SK-N-SH (cell line): ENCODE measurements around the gene SP140. TPM values are rescaled to one million over a fixed set of nuclear protein-coding genes. Genes with fewer than 3 reads are reported as not detected.

Source experiments
- CTCF ChIA-PET: fragments of 300-600, 350-600 bp; formaldehyde crosslinking; extraction: SDS; loops from one replicate; lab custom pipeline; 2021; lab: Yijun Ruan, JAX
- POLR2A ChIA-PET: fragments of 350-600 bp; sonication (Branson Sonifier 250); formaldehyde crosslinking; extraction: SDS; loops from one replicate; lab custom pipeline; 2020; ENCODE audit warnings: antibody characterized with exemption, inconsistent platforms; lab: Yijun Ruan, JAX
- DNase-seq: peaks from one replicate; pipeline ENCODE4 v3.0.0; 2012
- H2AFZ ChIP-seq: fragments of 200-600 bp; sonication (generic); 2 replicates; pipeline ENCODE4 v1.8.1; 2016; ENCODE audit warnings: antibody characterized with exemption, mild to moderate bottlenecking, low read depth
- H3F3A ChIP-seq: fragments of 200-600 bp; sonication (generic); replicated peaks from 2 replicates; pipeline ENCODE3; 2016; ENCODE audit warnings: antibody characterized with exemption, mild to moderate bottlenecking; ENCODE audit not compliant: insufficient read depth
- H3K27ac ChIP-seq, 2 experiments: fragments of 200-500 bp in 1 of 2; fragments of 200-600 bp in 1 of 2; sonication (Bioruptor generic) in 1 of 2; sonication (generic), shearing (Covaris generic) in 1 of 2; 2 replicates each; pipeline versions ENCODE4 v1.5.1 to v1.6.1; 2014 to 2016; ENCODE audit warnings: low read depth in 2 of 2, inconsistent platforms in 1 of 2, low read length in 1 of 2, mild to moderate bottlenecking in 1 of 2, mixed read lengths in 1 of 2
- H3K27me3 ChIP-seq: fragments of 200-600 bp; sonication (generic), shearing (Covaris generic); 2 replicates; pipeline ENCODE4 v1.6.1; 2016; ENCODE audit warnings: mixed run types; ENCODE audit not compliant: insufficient read depth
- H3K36me3 ChIP-seq, 2 experiments: fragments of 200-500 bp in 1 of 2; fragments of 200-600 bp in 1 of 2; sonication (Bioruptor generic) in 1 of 2; sonication (generic) in 1 of 2; replicated peaks in 1 of 2; 2 replicates each; pipeline versions ENCODE3 to v1.5.1; 2014 to 2016; ENCODE audit warnings: low read length in 1 of 2, mild to moderate bottlenecking in 1 of 2; ENCODE audit not compliant: insufficient read depth in 2 of 2, control insufficient read depth in 1 of 2
- H3K4me1 ChIP-seq, 2 experiments: fragments of 200-500 bp in 1 of 2; fragments of 200-600 bp in 1 of 2; sonication (Bioruptor generic) in 1 of 2; sonication (generic), shearing (Covaris generic) in 1 of 2; 2 replicates each; pipeline versions ENCODE4 v1.5.1 to v1.6.1; 2014 to 2016; ENCODE audit warnings: low read depth in 1 of 2, low read length in 1 of 2, mixed run types in 1 of 2; ENCODE audit not compliant: insufficient read depth in 2 of 2, control insufficient read depth in 1 of 2
- H3K4me2 ChIP-seq: fragments of 200-600 bp; sonication (generic), shearing (Covaris generic); 2 replicates; pipeline ENCODE4 v1.6.1; 2017; ENCODE audit warnings: mixed run types
- H3K4me3 ChIP-seq, 2 experiments: fragments of 200-500 bp in 1 of 2; fragments of 200-600 bp in 1 of 2; sonication (Bioruptor generic) in 1 of 2; sonication (generic), shearing (Covaris generic) in 1 of 2; 2 replicates each; pipeline versions ENCODE4 v1.5.1 to v1.8.1; 2014 to 2016; ENCODE audit warnings: low read depth in 2 of 2, inconsistent platforms in 1 of 2, low read length in 1 of 2, mild to moderate bottlenecking in 1 of 2, mixed read lengths in 1 of 2, moderate library complexity in 1 of 2
- H3K79me2 ChIP-seq: fragments of 200-600 bp; sonication (generic); 2 replicates; pipeline ENCODE4 v1.8.1; 2017; ENCODE audit warnings: mild to moderate bottlenecking; ENCODE audit not compliant: insufficient read depth
- H3K9ac ChIP-seq: fragments of 200-600 bp; sonication (generic); 2 replicates; pipeline ENCODE4 v1.6.1; 2017; ENCODE audit warnings: mixed run types
- H3K9me2 ChIP-seq: fragments of 200-600 bp; sonication (generic); 2 replicates; pipeline ENCODE4 v1.6.1; 2017; ENCODE audit warnings: mixed run types
- H3K9me3 ChIP-seq: fragments of 200-600 bp; sonication (generic); 2 replicates; pipeline ENCODE4 v1.6.1; 2017; ENCODE audit warnings: mixed run types, mild to moderate bottlenecking, moderate library complexity
- H4K20me1 ChIP-seq: fragments of 200-600 bp; sonication (generic); 2 replicates; pipeline ENCODE4 v1.6.1; 2017; ENCODE audit warnings: mild to moderate bottlenecking, mixed run types; ENCODE audit not compliant: insufficient read depth
- ELF1 ChIP-seq: IDR thresholded peaks from 2 replicates; pipeline ENCODE4 v1.4.0; 2012
- EZH2phosphoT487 ChIP-seq: fragments of 200-600 bp; sonication (generic); IDR thresholded peaks from 2 replicates; pipeline ENCODE4 v1.6.1; 2017; ENCODE audit warnings: low read depth, mixed run types, mild to moderate bottlenecking, antibody characterized with exemption, moderate library complexity, borderline replicate concordance
- FOSL2 ChIP-seq: IDR thresholded peaks from 2 replicates; pipeline ENCODE4 v1.4.0; 2012; ENCODE audit warnings: low read depth, mild to moderate bottlenecking, moderate library complexity, borderline replicate concordance
- FOXM1 ChIP-seq: IDR thresholded peaks from 2 replicates; pipeline ENCODE4 v1.4.0; 2012; ENCODE audit warnings: low read depth, mild to moderate bottlenecking
- GABPA ChIP-seq: IDR thresholded peaks from 2 replicates; pipeline ENCODE4 v1.4.0; 2012; ENCODE audit warnings: low read depth, mild to moderate bottlenecking
- GATA2 ChIP-seq: sonication (generic); formaldehyde crosslinking; IDR thresholded peaks from 2 replicates; pipeline ENCODE4 v1.5.0; 2020; ENCODE audit warnings: mild to moderate bottlenecking, missing genetic modification reagents
- MAX ChIP-seq: IDR thresholded peaks from 2 replicates; pipeline ENCODE4 v1.4.0; 2012; ENCODE audit warnings: low read depth
- NFIC ChIP-seq: IDR thresholded peaks from 2 replicates; pipeline ENCODE4 v1.4.0; 2012; ENCODE audit warnings: borderline replicate concordance
- POLR2AphosphoS5 ChIP-seq: IDR thresholded peaks from 2 replicates; pipeline ENCODE4 v1.6.1; 2012; ENCODE audit warnings: low read depth, low read length
- RAD21 ChIP-seq: IDR thresholded peaks from 2 replicates; pipeline ENCODE4 v1.6.1; 2012; ENCODE audit warnings: mild to moderate bottlenecking, low read length
- RFX5 ChIP-seq: IDR thresholded peaks from 2 replicates; pipeline ENCODE4 v1.6.1; 2012; ENCODE audit warnings: mild to moderate bottlenecking, improper control_type of control experiment, low read length
- RXRA ChIP-seq: IDR thresholded peaks from 2 replicates; pipeline ENCODE4 v1.4.0; 2012; ENCODE audit warnings: low read depth, mild to moderate bottlenecking, borderline replicate concordance
- SIN3A ChIP-seq: IDR thresholded peaks from 2 replicates; pipeline ENCODE4 v1.6.1; 2012; ENCODE audit warnings: low read depth, mild to moderate bottlenecking, low read length, moderate library complexity, borderline replicate concordance
- TAF1 ChIP-seq: IDR thresholded peaks from 2 replicates; pipeline ENCODE4 v1.6.1; 2012; ENCODE audit warnings: low read depth, mild to moderate bottlenecking, low read length, moderate library complexity, borderline replicate concordance
- USF1 ChIP-seq: IDR thresholded peaks from 2 replicates; pipeline ENCODE4 v1.4.0; 2012; ENCODE audit warnings: low read depth, borderline replicate concordance
- YY1 ChIP-seq: IDR thresholded peaks from 2 replicates; pipeline ENCODE4 v1.4.0; 2012; ENCODE audit warnings: low read depth, mild to moderate bottlenecking
- whole genome bisulfite sequencing: methylation state at CpG from one replicate; pipeline ENCODE4 v1.1.6; 2017; ENCODE audit warnings: low lambda C conversion rate; 5-methylcytosine and 5-hydroxymethylcytosine counted together
- polyA plus RNA-seq, 3 experiments: library from polyadenylated mRNA; depleted of rRNA; stranded (reverse); fragments of >200 nt; gene quantifications; 2 replicates each; pipeline ENCODE4 v1.2.3, GENCODE V29; 2012
- TF ChIP-seq, protein P1 (sequence below): IDR thresholded peaks from 2 replicates; pipeline ENCODE4 v1.6.1; 2012; ENCODE audit warnings: mild to moderate bottlenecking, low read depth, low read length, moderate library complexity

SP140 gene
- polyA plus RNA-seq, 1 of the 3 experiments (the other 2 are of a cell fraction) = 0.71 TPM

DNA sequence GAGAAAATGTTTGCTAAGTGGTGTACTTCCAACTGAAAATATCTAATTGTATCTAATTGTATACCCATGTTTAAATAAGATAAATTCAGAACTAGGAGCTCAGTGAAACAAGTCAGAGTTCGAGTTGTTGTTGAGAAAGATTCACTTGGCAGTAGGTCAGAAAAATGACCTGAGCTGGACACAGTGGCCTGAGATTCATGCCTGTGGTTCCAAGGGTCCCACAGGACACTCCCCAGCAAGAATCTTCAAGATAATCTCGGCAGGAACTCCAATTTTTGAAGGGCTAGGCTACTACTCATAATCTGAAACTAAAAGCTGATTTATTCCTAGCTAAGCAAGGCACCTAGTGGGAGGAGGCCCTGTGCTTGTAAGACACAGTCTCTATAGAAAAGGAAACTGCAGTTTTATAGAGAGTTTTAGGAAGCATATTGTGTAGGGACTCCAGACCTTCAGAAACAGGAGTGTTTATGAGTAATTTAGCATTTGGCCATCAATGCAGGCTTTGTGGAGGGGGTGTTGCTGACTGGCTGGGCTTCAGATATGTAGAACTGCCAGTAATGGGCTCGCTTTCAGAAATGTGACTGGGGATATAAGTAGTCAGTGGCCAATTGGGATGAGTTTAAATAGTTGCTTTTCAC lies 43.2 kb downstream of the SP140 start:
- POLR2A ChIA-PET = no interaction called here
- Histone ChIP-seq H3K9ac (no peak overlapping the region), H3F3A (no peaks in the 10 kb centered on the region), H3K9me2 (no peaks in the 10 kb centered on the region), H3K36me3 (no peaks in the 10 kb centered on the region), H3K4me1 (no peaks in the 10 kb centered on the region), H3K27ac (no peak overlapping the region), H3K9me3 (0 out of 2 replicates have a peak, but pooled peaks cover 5% of the 10 kb centered on the region), H3K79me2 (no peaks in the 10 kb centered on the region), H4K20me1 (no peaks in the 10 kb centered on the region), H3K4me3 (no peak overlapping the region), H3K4me2 (no peak overlapping the region), H2AFZ (no peak overlapping the region), H3K27me3 (no peaks in the 10 kb centered on the region)
- CTCF ChIA-PET = no interaction called here
- 21% methylated on average over 3 of the region's 3 CpGs for WGBS
- TF ChIP-seq RXRA (no peak), MAX (no peak)
- no peak for DNase-seq

DNA sequence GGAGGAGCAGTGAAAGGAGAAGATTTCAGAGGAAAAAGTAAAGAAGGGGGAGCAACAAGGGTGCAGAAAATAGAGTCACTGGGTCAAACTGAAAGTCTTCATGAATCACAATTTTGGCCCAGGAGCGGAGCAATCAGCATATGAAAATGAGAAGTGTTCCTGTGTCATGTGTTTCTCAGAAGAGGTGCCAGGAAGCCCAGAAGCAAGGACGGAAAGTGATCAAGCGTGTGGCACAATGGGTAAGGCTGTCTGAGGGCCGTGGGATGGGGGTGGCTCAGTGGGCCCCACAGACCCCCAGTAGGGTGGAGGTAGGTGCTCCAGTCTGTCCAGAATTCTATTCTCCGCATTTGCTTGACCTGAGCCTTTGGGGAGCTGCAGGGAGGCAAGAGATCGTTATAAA lies 44.2 kb downstream of the SP140 start:
- Histone ChIP-seq H3K9me3 (0 out of 2 replicates have a peak, but pooled peaks cover 5% of the 10 kb centered on the region), H3K4me1 (no peaks in the 10 kb centered on the region), H3F3A (no peaks in the 10 kb centered on the region), H3K9me2 (no peaks in the 10 kb centered on the region), H3K27me3 (no peaks in the 10 kb centered on the region), H3K4me2 (no peak overlapping the region), H3K9ac (no peak overlapping the region), H3K27ac (no peak overlapping the region), H2AFZ (no peak overlapping the region), H3K79me2 (no peaks in the 10 kb centered on the region), H4K20me1 (no peaks in the 10 kb centered on the region), H3K36me3 (no peaks in the 10 kb centered on the region), H3K4me3 (no peak overlapping the region)
- POLR2A ChIA-PET = no interaction called here
- TF ChIP-seq GATA2 (CRISPR knock-in tag) = no peak
- TF ChIP-seq FOXM1 = no peak
- TF ChIP-seq NFIC = no peak
- TF ChIP-seq ELF1 = no peak
- no peak for TF ChIP-seq TAF1
- no peak for TF ChIP-seq RFX5
- TF ChIP-seq RAD21 = no peak
- no peak for TF ChIP-seq USF1
- TF ChIP-seq POLR2AphosphoS5 = no peak
- TF ChIP-seq FOSL2 = no peak
- TF ChIP-seq GABPA = no peak
- TF ChIP-seq, protein P1, sequence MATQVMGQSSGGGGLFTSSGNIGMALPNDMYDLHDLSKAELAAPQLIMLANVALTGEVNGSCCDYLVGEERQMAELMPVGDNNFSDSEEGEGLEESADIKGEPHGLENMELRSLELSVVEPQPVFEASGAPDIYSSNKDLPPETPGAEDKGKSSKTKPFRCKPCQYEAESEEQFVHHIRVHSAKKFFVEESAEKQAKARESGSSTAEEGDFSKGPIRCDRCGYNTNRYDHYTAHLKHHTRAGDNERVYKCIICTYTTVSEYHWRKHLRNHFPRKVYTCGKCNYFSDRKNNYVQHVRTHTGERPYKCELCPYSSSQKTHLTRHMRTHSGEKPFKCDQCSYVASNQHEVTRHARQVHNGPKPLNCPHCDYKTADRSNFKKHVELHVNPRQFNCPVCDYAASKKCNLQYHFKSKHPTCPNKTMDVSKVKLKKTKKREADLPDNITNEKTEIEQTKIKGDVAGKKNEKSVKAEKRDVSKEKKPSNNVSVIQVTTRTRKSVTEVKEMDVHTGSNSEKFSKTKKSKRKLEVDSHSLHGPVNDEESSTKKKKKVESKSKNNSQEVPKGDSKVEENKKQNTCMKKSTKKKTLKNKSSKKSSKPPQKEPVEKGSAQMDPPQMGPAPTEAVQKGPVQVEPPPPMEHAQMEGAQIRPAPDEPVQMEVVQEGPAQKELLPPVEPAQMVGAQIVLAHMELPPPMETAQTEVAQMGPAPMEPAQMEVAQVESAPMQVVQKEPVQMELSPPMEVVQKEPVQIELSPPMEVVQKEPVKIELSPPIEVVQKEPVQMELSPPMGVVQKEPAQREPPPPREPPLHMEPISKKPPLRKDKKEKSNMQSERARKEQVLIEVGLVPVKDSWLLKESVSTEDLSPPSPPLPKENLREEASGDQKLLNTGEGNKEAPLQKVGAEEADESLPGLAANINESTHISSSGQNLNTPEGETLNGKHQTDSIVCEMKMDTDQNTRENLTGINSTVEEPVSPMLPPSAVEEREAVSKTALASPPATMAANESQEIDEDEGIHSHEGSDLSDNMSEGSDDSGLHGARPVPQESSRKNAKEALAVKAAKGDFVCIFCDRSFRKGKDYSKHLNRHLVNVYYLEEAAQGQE = no peak
- TF ChIP-seq YY1 = no peak
- TF ChIP-seq EZH2phosphoT487 = no peak
- no peak for TF ChIP-seq SIN3A
- no peak for TF ChIP-seq MAX
- CTCF ChIA-PET = no interaction called here
- 41% methylated on average over 5 of the region's 6 CpGs for WGBS
- DNase-seq = no peak
